ENCODE data around the gene UQCRC1.
A peak's percentile ranks its signal among the peaks of the same experiment; 100 is the strongest.

The UQCRC1 gene

GRCh38 chr3:48599077-48599501 lies 10.4 kb downstream of the UQCRC1 start:
- no peak overlapping the region for H3K4me3 ChIP-seq (ENCODE audit: low read length)
- TF ChIP-seq CTCF (conservative IDR thresholded peaks at IDR 0.05; ENCODE audit: low read depth, low read length) = no peak

GRCh38 chr3:48598323-48599076 lies 10.9 kb downstream of the UQCRC1 start:
- no peak for DNase-seq (ENCODE audit: low read depth)
- H3K4me3 ChIP-seq (ENCODE audit: low read length) = no peak overlapping the region
- TF ChIP-seq CTCF (conservative IDR thresholded peaks at IDR 0.05; ENCODE audit: low read depth, low read length) = no peak

More at GRCh38 chr3:48599077-48599501, 10.4 kb downstream of the UQCRC1 start:
- no peak for DNase-seq (ENCODE audit: low read depth)

GRCh38 chr3:48597408-48597800 lies 12.0 kb downstream of the UQCRC1 start:
- DNase-seq (ENCODE audit: low read depth) = no peak
- no peak overlapping the region for H3K4me3 ChIP-seq (ENCODE audit: low read length)
- TF ChIP-seq CTCF (conservative IDR thresholded peaks at IDR 0.05; ENCODE audit: low read depth, low read length) = no peak

GRCh38 chr3:48596676-48597407 lies 12.6 kb downstream of the UQCRC1 start:
- H3K4me3 ChIP-seq (ENCODE audit: low read length) = no peak overlapping the region
- TF ChIP-seq CTCF (conservative IDR thresholded peaks at IDR 0.05; ENCODE audit: low read depth, low read length) = no peak
- no peak for DNase-seq (ENCODE audit: low read depth)

- DNase-seq (ENCODE audit: low read depth) = no peak
- no peak overlapping the region for H3K4me3 ChIP-seq (ENCODE audit: low read length)
- TF ChIP-seq CTCF (conservative IDR thresholded peaks at IDR 0.05; ENCODE audit: low read depth, low read length) = no peak
These were observed 13.3 kb downstream of the UQCRC1 start for GRCh38 chr3:48596157-48596556.

- no peak for DNase-seq (ENCODE audit: low read depth)
- peak overlapping the region; percentile 45 for H3K4me3 ChIP-seq (ENCODE audit: low read length)
- no peak for TF ChIP-seq CTCF (conservative IDR thresholded peaks at IDR 0.05; ENCODE audit: low read depth, low read length)
These were observed 13.8 kb downstream of the UQCRC1 start for GRCh38 chr3:48595526-48596121.

Measured in retinal pigment epithelial cell (primary cell).